Left lobe of liver (tissue), 2 donors: ENCODE data around the gene SPDYE16. TPM values are rescaled to one million over a fixed set of nuclear protein-coding genes. Genes with fewer than 3 reads are reported as not detected.
"Not testable (repeated sequence)": the region's sequence is repeated elsewhere in the genome, so short reads cannot be mapped to it uniquely, and the experiment has no call there.

ENCODE experiments used
- ATAC-seq: fragments of 200-7000 bp; cut with Tn5 transposase; one replicate; pipeline ENCODE4 v1.9.1; 2020; ENCODE audit warnings: mild to moderate bottlenecking, moderate library complexity
- DNase-seq: peaks from one replicate; pipeline ENCODE4 v3.0.0-alpha.2; 2020; ENCODE audit warnings: low spot score
- total RNA-seq: library from RNA; stranded (reverse); gene quantifications from one replicate; pipeline ENCODE4 v1.2.1, GENCODE V29; 2021
- donor health status: DM: no; HTN: no; CAD: no; lungs with moderate emphysema.
- donor health status: DM: no; HTN: yes; CAD: no.

The SPDYE16 gene
- total RNA-seq: 0.13 TPM

DNA sequence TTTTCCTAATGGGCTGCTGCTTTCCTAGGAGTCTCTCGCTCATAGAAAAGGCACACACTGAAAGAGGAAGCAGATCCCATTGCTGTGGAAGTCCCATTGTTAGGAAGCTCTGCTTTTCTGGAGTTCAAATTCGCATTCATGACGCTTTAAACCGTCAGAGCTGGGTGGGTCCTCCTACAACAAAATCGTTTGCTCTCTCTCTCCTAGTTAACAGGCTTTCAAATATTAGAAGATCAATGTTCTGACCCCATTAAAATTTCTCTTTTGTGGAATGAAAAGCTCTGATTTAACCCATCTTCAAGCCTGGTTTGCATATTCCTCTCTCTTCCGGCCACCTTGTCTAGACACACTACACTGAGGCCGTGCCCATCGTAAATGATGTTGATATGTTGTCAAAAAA is at the start of gene SPDYE16:
TSS of gene SPDYE16 (minus strand) at position 101 of the 400 bp plus-strand sequence. CDS start 1,838 bp downstream, outside the sequence.
- not testable (repeated sequence) for DNase-seq, ATAC-seq

DNA sequence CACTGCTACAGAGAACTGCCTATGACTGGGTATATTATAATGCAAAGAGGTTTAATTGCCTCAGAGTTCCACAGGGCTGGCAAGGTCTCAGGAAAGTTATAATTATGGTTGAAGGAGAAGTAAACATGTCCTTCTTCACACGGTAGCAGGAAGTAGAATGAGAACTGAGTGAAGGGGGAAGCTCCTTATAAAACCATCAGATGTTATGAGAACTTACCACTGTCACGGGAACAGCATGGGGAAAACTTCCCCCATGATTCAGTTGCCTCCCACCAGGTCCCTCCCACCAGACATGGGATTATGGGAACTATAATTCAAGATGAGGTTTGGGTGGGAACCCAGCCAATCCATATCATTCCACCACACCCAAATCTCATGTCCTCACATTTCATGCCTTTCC is 49.6 kb upstream of the SPDYE16 start:
- ATAC-seq, DNase-seq: not testable (repeated sequence)

DNA sequence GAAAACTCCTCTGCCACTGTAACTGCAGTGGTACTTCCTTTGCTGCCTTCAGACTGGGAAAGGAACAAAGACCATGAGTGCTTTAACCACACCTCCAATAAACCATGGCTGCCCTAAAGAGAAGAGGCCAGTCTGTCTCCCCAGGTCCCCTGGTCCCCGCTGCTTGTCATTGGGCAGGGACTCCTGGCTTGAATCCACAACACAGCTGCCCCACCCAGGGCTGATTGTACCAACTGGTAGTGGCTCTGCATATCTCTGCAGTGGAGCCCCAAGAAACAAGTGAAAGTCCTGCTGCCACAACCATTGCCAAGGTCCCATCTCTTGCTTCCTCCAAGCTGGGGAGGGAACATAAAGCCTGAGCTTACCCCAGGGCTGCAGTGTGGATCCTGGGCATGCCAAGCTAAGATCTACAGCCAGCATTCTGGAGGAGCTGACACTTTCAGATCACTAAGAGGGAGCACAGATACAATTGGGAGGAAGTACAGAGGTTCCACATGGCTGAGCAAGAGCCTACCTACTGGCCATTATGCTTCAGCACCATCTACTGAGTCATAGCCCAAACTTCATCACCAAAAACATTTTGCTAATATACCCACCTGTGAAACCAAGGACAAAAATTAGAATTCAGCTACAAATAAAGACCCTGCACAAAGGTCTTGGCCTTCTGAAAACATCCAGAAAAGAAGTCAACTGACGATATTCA is 48.7 kb upstream of the SPDYE16 start:
- ATAC-seq, DNase-seq: not testable (repeated sequence)

- ATAC-seq, DNase-seq: not testable (repeated sequence)
These were observed 47.9 kb upstream of the SPDYE16 start for GRCh38 chr7:76591033-76591432.

DNA sequence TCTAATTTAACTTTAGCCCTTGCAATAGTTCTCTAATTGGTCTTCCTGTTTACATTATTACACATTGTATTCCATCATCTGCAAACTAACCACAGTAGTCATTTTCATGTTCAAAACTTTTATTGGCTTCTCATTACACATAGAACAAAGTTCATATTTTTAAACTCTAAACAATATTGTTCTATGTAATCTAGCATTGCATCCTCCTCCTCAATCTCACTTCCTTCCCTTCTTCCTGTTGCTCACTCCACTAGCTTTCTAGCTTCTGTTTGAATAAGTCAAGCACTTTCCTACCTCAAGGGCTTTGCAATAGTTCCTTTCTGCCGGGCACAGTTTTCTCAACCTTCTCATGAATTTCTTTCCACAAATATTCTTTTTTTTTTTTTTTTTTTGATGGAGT is 45.5 kb upstream of the SPDYE16 start:
- DNase-seq: not testable (repeated sequence)
- ATAC-seq: peak; percentile 39

DNA sequence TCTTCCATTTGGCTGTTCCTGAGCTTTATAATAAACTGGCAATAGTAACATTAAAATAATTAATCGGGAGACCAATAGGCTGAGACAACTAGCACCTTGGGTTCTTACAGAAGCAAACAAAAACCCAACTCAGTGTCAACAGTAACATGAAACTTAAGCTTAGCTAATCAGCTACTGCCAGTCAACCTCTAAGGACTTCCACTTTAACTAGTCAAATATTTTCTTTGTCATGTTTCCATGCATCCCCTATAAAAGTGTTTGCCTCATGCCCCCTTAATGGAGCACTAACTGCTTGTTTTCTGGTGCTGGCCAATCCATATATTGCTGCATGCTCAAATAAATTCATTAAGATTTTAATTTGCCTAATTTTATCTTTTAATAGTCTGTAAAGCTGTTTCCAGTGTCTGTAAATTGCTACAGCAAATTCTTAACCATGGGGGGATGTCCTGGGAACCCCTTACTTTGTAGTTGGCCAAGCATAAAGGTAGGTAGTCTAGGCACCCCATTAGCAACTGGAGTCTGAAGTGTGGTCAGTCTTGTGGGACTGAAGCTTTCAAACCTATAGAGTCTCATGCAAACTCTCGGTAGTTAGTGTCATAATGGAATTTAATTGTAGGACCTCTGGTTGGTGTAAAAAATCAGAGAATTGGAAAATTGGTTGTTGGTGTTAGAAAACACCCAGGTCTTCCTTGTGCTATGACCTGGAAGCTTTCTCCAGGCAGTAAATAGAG is 43.7 kb upstream of the SPDYE16 start:
- DNase-seq: not testable (repeated sequence)
- ATAC-seq: peak; percentile 9

- DNase-seq: not testable (repeated sequence)
- peak; percentile 16 for ATAC-seq
These were observed 40.7 kb upstream of the SPDYE16 start for GRCh38 chr7:76583636-76584281.

GRCh38 chr7:76582848-76583631 is 39.9 kb upstream of the SPDYE16 start:
- ATAC-seq (peak; percentile 93), DNase-seq (peak; percentile 54)

GRCh38 chr7:76575919-76576655 is 33.0 kb upstream of the SPDYE16 start:
- ATAC-seq: peak; percentile 46
- DNase-seq: not testable (repeated sequence)

DNA sequence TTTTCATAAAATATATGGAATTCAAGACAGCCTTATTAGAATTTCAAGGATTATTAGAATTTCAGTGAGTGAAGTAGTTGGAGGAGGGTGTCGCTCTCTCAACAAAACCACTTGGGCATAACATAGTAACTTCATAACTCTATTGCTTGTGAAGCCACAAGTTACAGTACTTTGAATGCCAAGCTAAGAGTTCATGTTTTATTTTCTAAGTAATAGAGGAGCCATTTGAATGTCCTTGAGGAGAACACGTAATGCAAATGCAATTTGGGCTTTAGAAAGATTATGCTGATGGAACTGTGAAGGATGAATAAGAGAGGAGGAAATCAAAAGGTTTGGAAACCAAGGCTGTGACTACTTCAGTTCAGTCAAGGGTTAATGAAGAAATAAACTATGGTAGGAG is 32.3 kb upstream of the SPDYE16 start:
- DNase-seq, ATAC-seq: not testable (repeated sequence)

DNA sequence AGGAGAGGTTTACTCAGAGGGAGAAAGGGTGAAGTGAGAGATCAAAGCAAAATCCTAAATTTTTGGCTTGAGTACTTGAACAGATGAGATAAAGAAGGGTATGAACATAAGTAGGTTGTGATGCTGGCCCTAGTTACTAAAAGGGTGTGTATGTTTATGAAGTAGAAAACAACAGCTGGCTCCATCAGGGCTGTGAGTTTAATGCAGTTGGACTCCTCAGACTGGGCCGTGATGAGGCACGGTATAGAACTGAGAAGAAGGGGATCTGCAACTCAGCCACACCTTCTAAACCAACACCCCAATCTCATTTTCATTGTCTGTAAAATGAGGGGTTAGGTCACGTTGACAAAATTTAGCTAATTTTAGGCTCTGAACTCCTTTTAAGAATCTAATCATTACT is 29.2 kb upstream of the SPDYE16 start:
- DNase-seq, ATAC-seq: not testable (repeated sequence)

- ATAC-seq: not testable (repeated sequence)
These were observed 27.3 kb upstream of the SPDYE16 start for GRCh38 chr7:76570324-76570775.

GRCh38 chr7:76568742-76569141 is 25.6 kb upstream of the SPDYE16 start:
- DNase-seq, ATAC-seq: not testable (repeated sequence)

More at GRCh38 chr7:76570324-76570775, 27.3 kb upstream of the SPDYE16 start:
- not testable (repeated sequence) for DNase-seq

DNA sequence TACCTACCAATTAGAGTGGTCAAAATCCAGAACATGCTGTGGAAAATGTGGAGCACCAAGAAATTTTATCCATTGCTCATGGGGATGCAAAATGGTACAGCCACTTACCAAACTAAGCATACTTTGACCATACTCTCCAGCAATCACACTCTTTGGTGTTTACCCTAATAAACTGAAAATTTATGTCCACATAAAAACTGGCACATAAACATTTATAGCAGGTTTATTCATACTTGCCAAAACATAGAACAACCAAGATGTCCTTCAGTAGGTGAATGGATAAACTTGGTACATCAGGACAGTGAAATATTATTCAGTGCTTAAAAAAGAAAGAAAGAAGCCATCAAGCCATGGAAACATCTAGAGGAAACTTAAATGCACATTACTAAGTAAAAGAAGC is 24.7 kb upstream of the SPDYE16 start:
- ATAC-seq, DNase-seq: not testable (repeated sequence)

- ATAC-seq, DNase-seq: not testable (repeated sequence)
These were observed 24.2 kb upstream of the SPDYE16 start for GRCh38 chr7:76567311-76567710.

- not testable (repeated sequence) for ATAC-seq, DNase-seq
These were observed 21.9 kb upstream of the SPDYE16 start for GRCh38 chr7:76565001-76565400.

DNA sequence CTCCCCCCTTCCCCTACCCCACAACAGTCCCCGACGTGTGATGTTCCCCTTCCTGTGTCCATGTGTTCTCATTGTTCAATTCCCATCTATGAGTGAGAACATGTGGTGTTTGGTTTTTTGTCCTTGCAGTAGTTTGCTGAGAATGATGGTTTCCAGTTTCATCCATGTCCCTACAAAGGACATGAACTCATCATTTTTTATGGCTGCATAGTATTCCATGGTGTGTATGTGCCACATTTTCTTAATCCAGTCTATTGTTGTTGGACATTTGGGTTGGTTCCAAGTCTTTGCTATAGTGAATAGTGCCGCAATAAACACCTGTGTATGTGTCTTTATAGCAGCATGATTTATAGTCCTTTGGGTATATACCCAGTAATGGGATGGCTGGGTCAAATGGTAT is 18.2 kb upstream of the SPDYE16 start:
- not testable (repeated sequence) for ATAC-seq, DNase-seq

DNA sequence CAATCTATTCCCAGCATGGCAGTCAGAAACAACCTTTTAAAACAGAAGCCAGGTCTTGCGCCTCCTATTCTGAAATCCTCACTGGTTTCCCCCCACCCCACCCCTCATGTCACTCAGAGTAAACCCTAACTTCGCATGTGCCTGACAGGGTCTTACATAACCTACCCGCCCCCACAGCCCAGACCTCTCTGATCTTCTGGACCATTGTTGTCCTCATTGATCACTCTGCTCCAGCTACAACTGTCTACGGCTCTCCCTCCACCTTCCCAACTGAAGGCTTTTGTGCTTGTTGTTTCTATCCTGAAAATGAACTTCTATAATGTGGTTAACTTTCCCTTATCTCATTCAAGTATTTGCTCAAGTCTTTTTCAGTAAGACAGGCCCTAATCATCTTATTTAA is 17.1 kb upstream of the SPDYE16 start:
- not testable (repeated sequence) for DNase-seq
- ATAC-seq: peak; percentile 42

- peak; percentile 15 for ATAC-seq
These were observed 16.6 kb upstream of the SPDYE16 start for GRCh38 chr7:76559685-76560084.

More at GRCh38 chr7:76559685-76560084, 16.6 kb upstream of the SPDYE16 start:
- DNase-seq: not testable (repeated sequence)
